ENCODE measurements around the gene DGCR2. TPM values are rescaled to one million over a fixed set of nuclear protein-coding genes. Genes with fewer than 3 reads are reported as not detected.
A peak's percentile ranks its signal among the peaks of the same experiment; 100 is the strongest.
"Not testable (repeated sequence)": the region's sequence is repeated elsewhere in the genome, so short reads cannot be mapped to it uniquely, and the experiment has no call there.

DGCR2 gene
- 51.1 and 62.2 TPM in 2 replicates for total RNA-seq (2014; rRNA removed; shearing (Covaris generic))

DNA sequence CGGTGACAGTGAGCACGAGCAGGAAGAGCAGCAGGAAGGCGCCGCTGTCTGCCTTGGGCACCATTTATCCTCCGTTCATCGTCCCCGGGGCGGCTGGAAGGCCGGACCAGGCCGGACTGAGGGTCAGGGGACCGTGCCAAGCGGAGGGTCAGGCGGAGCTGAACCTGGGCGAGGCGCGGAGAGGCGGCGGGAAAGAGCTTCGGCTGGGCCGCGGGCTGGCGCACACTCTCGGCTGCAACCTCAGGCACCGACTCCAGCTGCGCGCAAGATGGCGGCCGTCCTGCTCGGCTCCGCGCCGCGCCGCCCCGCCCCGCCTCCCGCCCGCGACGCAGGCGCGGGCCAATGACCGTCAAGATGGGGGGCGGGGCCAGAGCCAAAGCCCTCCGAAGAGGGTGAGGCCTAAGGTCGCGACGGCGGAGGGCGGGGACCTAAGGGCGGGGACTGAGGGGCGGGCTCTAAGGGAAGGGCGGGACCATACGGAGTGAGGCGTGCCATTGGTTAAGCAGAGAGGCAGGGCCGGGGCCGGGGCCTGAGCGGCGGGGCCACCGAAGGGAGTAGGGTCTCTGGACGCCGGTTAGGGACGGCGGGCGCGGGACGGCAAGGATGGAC is at the start of gene DGCR2:
DGCR2 (minus strand) TSS at position 270 of the 609 bp plus-strand sequence; CDS start at position 64, 206 bp downstream.
- peaks cover 30% of the 10 kb centered on the region for H3K36me3 ChIP-seq
- peak; percentile 94 to 98 for DNase-seq (ENCODE audit: low read depth in 1 of 2, low spot score in 2 of 2)
- H3K4me1 ChIP-seq (replicated peaks): peaks cover 17% of the 10 kb centered on the region
- H3K4me3 ChIP-seq: peak within 1 kb of the TSS; percentile 97
- peak within 1 kb of the TSS; percentile 60 for H3K27ac ChIP-seq
- H3K9me3 ChIP-seq (replicated peaks): no peaks in the 10 kb centered on the region
- H3K27me3 ChIP-seq (replicated peaks): no peaks in the 10 kb centered on the region

DNA sequence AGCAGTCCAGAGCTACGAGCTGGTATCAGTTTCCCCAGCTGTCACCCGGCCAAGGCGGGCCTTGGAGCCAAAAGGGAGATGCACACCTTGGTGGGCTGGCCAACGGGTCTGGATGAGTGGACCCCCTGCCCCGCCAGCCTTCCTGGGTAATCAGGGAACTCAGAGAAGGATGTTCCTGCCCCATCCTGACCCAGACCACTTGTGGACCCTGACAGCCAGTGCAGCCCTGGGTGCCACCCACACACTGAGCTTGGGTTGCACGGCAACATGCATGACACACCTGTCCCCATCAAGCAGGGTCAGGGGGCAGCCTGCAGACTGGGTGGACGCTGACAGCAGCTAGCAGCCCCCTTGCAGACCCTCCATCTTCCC is 47.7 kb upstream of the DGCR2 start:
- Histone ChIP-seq H3K27me3 (replicated peaks) (peaks cover 33% of the 10 kb centered on the region), H3K36me3 (peaks cover 25% of the 10 kb centered on the region), H3K27ac (no peak overlapping the region), H3K4me3 (no peak overlapping the region), H3K4me1 (replicated peaks) (peaks cover 36% of the 10 kb centered on the region), H3K9me3 (replicated peaks) (no peaks in the 10 kb centered on the region)
- DNase-seq (ENCODE audit: low read depth in 1 of 2, low spot score in 2 of 2): no peak

GRCh38 chr22:19169002-19169946 is 47.1 kb upstream of the DGCR2 start:
- no peak for DNase-seq (ENCODE audit: low read depth in 1 of 2, low spot score in 2 of 2)
- peaks cover 30% of the 10 kb centered on the region for H3K4me1 ChIP-seq (replicated peaks)
- H3K4me3 ChIP-seq: no peak overlapping the region
- peaks cover 33% of the 10 kb centered on the region for H3K27me3 ChIP-seq (replicated peaks)
- H3K36me3 ChIP-seq: peaks cover 21% of the 10 kb centered on the region
- H3K27ac ChIP-seq: no peak overlapping the region
- peaks cover 3% of the 10 kb centered on the region for H3K9me3 ChIP-seq (replicated peaks)

GRCh38 chr22:19168088-19168890 is 46.1 kb upstream of the DGCR2 start:
- Histone ChIP-seq H3K4me1 (replicated peaks) (peaks cover 23% of the 10 kb centered on the region), H3K9me3 (replicated peaks) (peaks cover 3% of the 10 kb centered on the region), H3K27me3 (replicated peaks) (peaks cover 33% of the 10 kb centered on the region), H3K27ac (no peak overlapping the region), H3K36me3 (peaks cover 12% of the 10 kb centered on the region; the same call in 1 of the 2 replicates), H3K4me3 (no peak overlapping the region)
- no peak for DNase-seq (ENCODE audit: low read depth in 1 of 2, low spot score in 2 of 2)

- Histone ChIP-seq H3K9me3 (replicated peaks) (peaks cover 3% of the 10 kb centered on the region), H3K27me3 (replicated peaks) (peaks cover 33% of the 10 kb centered on the region), H3K4me1 (replicated peaks) (peaks cover 13% of the 10 kb centered on the region), H3K27ac (no peak overlapping the region), H3K36me3 (peaks cover 7% of the 10 kb centered on the region; the same call in 1 of the 2 replicates), H3K4me3 (no peak overlapping the region)
- no peak for DNase-seq (ENCODE audit: low read depth in 1 of 2, low spot score in 2 of 2)
Observed at GRCh38 chr22:19167106-19167869, 45.1 kb upstream of the DGCR2 start.

- Histone ChIP-seq H3K27me3 (replicated peaks) (peaks cover 33% of the 10 kb centered on the region), H3K4me3 (no peak overlapping the region), H3K9me3 (replicated peaks) (peaks cover 3% of the 10 kb centered on the region), H3K4me1 (replicated peaks) (peaks cover 11% of the 10 kb centered on the region), H3K27ac (no peak overlapping the region), H3K36me3 (peaks cover 3% of the 10 kb centered on the region; the same call in 1 of the 2 replicates)
- no peak for DNase-seq (ENCODE audit: low read depth in 1 of 2, low spot score in 2 of 2)
Observed at GRCh38 chr22:19166421-19166820, 44.2 kb upstream of the DGCR2 start.

GRCh38 chr22:19164425-19164824 is 42.2 kb upstream of the DGCR2 start:
- no peaks in the 10 kb centered on the region for H3K36me3 ChIP-seq
- peaks cover 27% of the 10 kb centered on the region for H3K27me3 ChIP-seq (replicated peaks)
- no peaks in the 10 kb centered on the region for H3K4me1 ChIP-seq (replicated peaks)
- DNase-seq (ENCODE audit: low read depth in 1 of 2, low spot score in 2 of 2): no peak
- H3K4me3 ChIP-seq: no peak overlapping the region
- no peak overlapping the region for H3K27ac ChIP-seq
- H3K9me3 ChIP-seq (replicated peaks): peaks cover 3% of the 10 kb centered on the region

GRCh38 chr22:19158649-19159048 is 36.4 kb upstream of the DGCR2 start:
- not testable (repeated sequence) for H3K27ac ChIP-seq; H3K4me3 ChIP-seq; H3K9me3 ChIP-seq (replicated peaks); H3K36me3 ChIP-seq; H3K4me1 ChIP-seq (replicated peaks); DNase-seq (ENCODE audit: low read depth in 1 of 2, low spot score in 2 of 2)
- peaks cover 13% of the 10 kb centered on the region for H3K27me3 ChIP-seq (replicated peaks)

- H3K9me3 ChIP-seq (replicated peaks); H3K27ac ChIP-seq; H3K4me3 ChIP-seq; H3K36me3 ChIP-seq; DNase-seq (ENCODE audit: low read depth in 1 of 2, low spot score in 2 of 2); H3K4me1 ChIP-seq (replicated peaks): not testable (repeated sequence)
- peaks cover 36% of the 10 kb centered on the region for H3K27me3 ChIP-seq (replicated peaks)
Observed at GRCh38 chr22:19156109-19156508, 33.9 kb upstream of the DGCR2 start.

- no peak for DNase-seq (ENCODE audit: low read depth in 1 of 2, low spot score in 2 of 2)
- Histone ChIP-seq H3K36me3 (no peaks in the 10 kb centered on the region), H3K4me1 (replicated peaks) (peaks cover 10% of the 10 kb centered on the region), H3K27me3 (replicated peaks) (peaks cover 60% of the 10 kb centered on the region), H3K4me3 (no peak overlapping the region), H3K27ac (no peak overlapping the region), H3K9me3 (replicated peaks) (no peaks in the 10 kb centered on the region)
Observed at GRCh38 chr22:19152942-19153883, 31.0 kb upstream of the DGCR2 start.

DNA sequence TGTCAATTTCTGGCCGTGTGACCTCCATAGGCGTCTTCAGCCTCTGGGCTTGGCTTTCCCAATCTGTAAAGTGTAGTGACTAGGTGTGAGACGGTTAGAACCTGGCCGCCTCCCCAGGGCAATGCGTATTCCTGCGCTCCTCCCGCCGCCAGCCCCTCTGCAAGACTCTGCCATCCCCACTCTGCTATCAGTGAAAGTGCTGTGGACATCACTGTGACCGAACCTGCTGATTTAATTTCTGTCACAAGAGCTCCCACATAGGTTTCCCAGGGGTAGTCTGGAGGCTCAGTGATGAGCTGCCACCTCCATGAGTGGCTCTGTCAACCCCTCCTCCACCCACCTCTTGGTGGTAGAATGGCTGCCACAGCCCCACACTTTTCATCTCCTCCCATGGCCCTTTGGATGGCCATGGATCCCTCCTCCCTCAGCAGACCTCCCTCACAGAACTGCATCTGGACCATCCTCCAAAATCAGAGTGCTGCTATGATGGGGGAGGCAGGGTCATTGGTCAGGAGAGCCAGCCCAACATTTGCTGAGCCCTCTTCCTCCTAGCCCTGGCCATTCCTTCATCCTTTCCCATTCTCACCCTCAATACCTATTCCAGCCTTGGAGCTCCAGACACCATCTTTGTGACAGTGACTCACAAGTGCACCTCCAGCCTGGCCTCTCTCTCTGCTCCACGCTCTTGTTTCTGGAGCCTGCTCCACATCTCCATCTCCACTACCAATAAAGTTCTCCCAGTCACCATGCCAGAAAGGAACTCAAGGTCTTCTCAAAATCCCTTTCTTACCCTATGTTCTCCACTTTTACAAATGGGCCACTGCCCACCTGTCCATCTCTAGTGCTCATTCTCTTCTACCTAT is 29.3 kb upstream of the DGCR2 start:
- peaks cover 66% of the 10 kb centered on the region for H3K27me3 ChIP-seq (replicated peaks)

More for the DNA sequence above, 29.3 kb upstream of the DGCR2 start:
- Histone ChIP-seq H3K9me3 (replicated peaks) (no peaks in the 10 kb centered on the region), H3K27ac (no peak overlapping the region), H3K4me1 (replicated peaks) (peaks cover 10% of the 10 kb centered on the region), H3K36me3 (no peaks in the 10 kb centered on the region), H3K4me3 (no peak overlapping the region)
- DNase-seq (ENCODE audit: low read depth in 1 of 2, low spot score in 2 of 2): no peak

Data from SJSA1 (cell line).